SK-N-SH treated with all-trans-retinoic acid at 6 μM for 48 hours (cell line): ENCODE results near the gene VOPP1.

Experiments used
- ATAC-seq: fragments of 200-7000 bp; cut with Tn5 transposase; 3 replicates; pipeline ENCODE4 v1.9.1; 2020; ENCODE audit warnings: mild to moderate bottlenecking, moderate library complexity
- ARNTL ChIP-seq: fragments of 450-650 bp; formaldehyde crosslinking; IDR thresholded peaks from 2 replicates; pipeline ENCODE4 v1.5.0; 2020; ENCODE audit warnings: low read depth, mild to moderate bottlenecking, moderate library complexity, borderline replicate concordance
- BACH2 ChIP-seq: fragments of 250-450 bp; sonication (Bioruptor Pico); IDR thresholded peaks from 2 replicates; pipeline ENCODE4 v1.9.0; 2021; ENCODE audit warnings: mild to moderate bottlenecking, borderline replicate concordance
- CREB5 ChIP-seq: fragments of 250-450 bp; sonication (Bioruptor Pico); IDR thresholded peaks from 2 replicates; pipeline ENCODE4 v1.5.1; 2020; ENCODE audit warnings: low read depth, mild to moderate bottlenecking, moderate library complexity
- CSDC2 ChIP-seq: fragments of 250-450 bp; sonication (Bioruptor Pico); IDR thresholded peaks from 2 replicates; pipeline ENCODE4 v1.5.0; 2020; ENCODE audit warnings: mild to moderate bottlenecking, moderate library complexity
- CSRNP3 ChIP-seq: fragments of 250-450 bp; sonication (Bioruptor Pico); IDR thresholded peaks from 2 replicates; pipeline ENCODE4 v1.5.1; 2021; ENCODE audit warnings: mild to moderate bottlenecking, moderate library complexity
- ESRRG ChIP-seq: fragments of 250-450 bp; sonication (Bioruptor Pico); IDR thresholded peaks from 2 replicates; pipeline ENCODE4 v1.6.1; 2021; ENCODE audit warnings: mild to moderate bottlenecking
- GLIS3 ChIP-seq: fragments of 250-450 bp; sonication (Bioruptor Pico); IDR thresholded peaks from 2 replicates; pipeline ENCODE4 v1.5.0; 2020; ENCODE audit warnings: mild to moderate bottlenecking, moderate library complexity
- ISL1 ChIP-seq: fragments of 250-450 bp; sonication (Bioruptor Pico); IDR thresholded peaks from 2 replicates; pipeline ENCODE4 v2.1.2; 2022; ENCODE audit warnings: mild to moderate bottlenecking, moderate library complexity
- OSR1 ChIP-seq: fragments of 250-450 bp; sonication (Bioruptor Pico); IDR thresholded peaks from 2 replicates; pipeline ENCODE4 v1.8.0; 2022; ENCODE audit warnings: moderate library complexity, mild to moderate bottlenecking, inconsistent platforms
- PATZ1 ChIP-seq: fragments of 250-450 bp; sonication (Bioruptor Pico); IDR thresholded peaks from 2 replicates; pipeline ENCODE4 v1.8.0; 2020; ENCODE audit warnings: mild to moderate bottlenecking, moderate library complexity, borderline replicate concordance
- POU6F1 ChIP-seq: fragments of 250-450 bp; sonication (Bioruptor Pico); IDR thresholded peaks from 2 replicates; pipeline ENCODE4 v1.8.0; 2021; ENCODE audit warnings: low read depth, mild to moderate bottlenecking, moderate library complexity, borderline replicate concordance
- PPARA ChIP-seq: fragments of 250-450 bp; sonication (Bioruptor Pico); IDR thresholded peaks from 2 replicates; pipeline ENCODE4 v1.5.0; 2020; ENCODE audit warnings: mild to moderate bottlenecking, borderline replicate concordance
- RARB ChIP-seq: fragments of 250-450 bp; sonication (Bioruptor Pico); IDR thresholded peaks from 2 replicates; pipeline ENCODE4 v1.8.0; 2021; ENCODE audit warnings: mild to moderate bottlenecking, moderate library complexity
- SNAI2 ChIP-seq: fragments of 250-450 bp; sonication (Bioruptor Pico); IDR thresholded peaks from 2 replicates; pipeline ENCODE4 v1.5.0; 2020; ENCODE audit warnings: mild to moderate bottlenecking, moderate library complexity
- TCF4 ChIP-seq: fragments of 250-450 bp; sonication (Bioruptor Pico); IDR thresholded peaks from 2 replicates; pipeline ENCODE4 v1.8.0; 2021; ENCODE audit warnings: mild to moderate bottlenecking, moderate library complexity, borderline replicate concordance
- TOX ChIP-seq: fragments of 250-450 bp; sonication (Bioruptor Pico); IDR thresholded peaks from 2 replicates; pipeline ENCODE4 v1.8.0; 2021; ENCODE audit warnings: mild to moderate bottlenecking, moderate library complexity, borderline replicate concordance
- TSHZ2 ChIP-seq: fragments of 250-450 bp; sonication (Bioruptor Pico); IDR thresholded peaks from 2 replicates; pipeline ENCODE4 v1.5.0; 2020; ENCODE audit warnings: mild to moderate bottlenecking, moderate library complexity
- ZC3H10 ChIP-seq: fragments of 250-450 bp; sonication (Bioruptor Pico); IDR thresholded peaks from 2 replicates; pipeline ENCODE4 v1.5.1; 2021; ENCODE audit warnings: mild to moderate bottlenecking, moderate library complexity
- ZFP3 ChIP-seq: fragments of 250-450 bp; sonication (Bioruptor Pico); IDR thresholded peaks from 2 replicates; pipeline ENCODE4 v1.5.0; 2020; ENCODE audit warnings: mild to moderate bottlenecking, moderate library complexity
- ZFP30 ChIP-seq: fragments of 450-650 bp; formaldehyde crosslinking; IDR thresholded peaks from 2 replicates; pipeline ENCODE4 v1.5.0; 2022; ENCODE audit warnings: mild to moderate bottlenecking, moderate library complexity
- ZNF565 ChIP-seq: fragments of 450-650 bp; formaldehyde crosslinking; conservative IDR thresholded peaks from 2 replicates; pipeline ENCODE4 v1.5.0; 2020; ENCODE audit warnings: low read depth, mild to moderate bottlenecking, moderate library complexity
- ZNF70 ChIP-seq: fragments of 450-650 bp; formaldehyde crosslinking; IDR thresholded peaks from 2 replicates; pipeline ENCODE4 v1.5.0; 2020; ENCODE audit warnings: mild to moderate bottlenecking, moderate library complexity
- ZNF8 ChIP-seq: fragments of 450-650 bp; formaldehyde crosslinking; IDR thresholded peaks from 2 replicates; pipeline ENCODE4 v1.5.0; 2020; ENCODE audit warnings: mild to moderate bottlenecking, moderate library complexity

VOPP1 gene

GRCh38 chr7:55486192-55486590 lies 86.1 kb downstream of the VOPP1 start:
- TF ChIP-seq SNAI2 (CRISPR knock-in tag) (no peak), ZFP30 (CRISPR knock-in tag) (no peak), ESRRG (CRISPR knock-in tag) (no peak), ARNTL (CRISPR knock-in tag) (no peak), GLIS3 (CRISPR knock-in tag) (no peak), ZNF8 (no peak), ZC3H10 (CRISPR knock-in tag) (no peak), ZNF565 (CRISPR knock-in tag) (no peak), CREB5 (CRISPR knock-in tag) (no peak), ZNF70 (CRISPR knock-in tag) (no peak), BACH2 (CRISPR knock-in tag) (no peak), TOX (CRISPR knock-in tag) (no peak), CSDC2 (CRISPR knock-in tag) (no peak), CSRNP3 (CRISPR knock-in tag) (no peak), POU6F1 (CRISPR knock-in tag) (no peak), ISL1 (CRISPR knock-in tag) (no peak), TSHZ2 (CRISPR knock-in tag) (no peak)
- TF ChIP-seq, all 23 proteins: peak for 0

GRCh38 chr7:55485501-55486191 lies 86.7 kb downstream of the VOPP1 start:
- no peak for ATAC-seq
- TF ChIP-seq TCF4 (CRISPR knock-in tag), result no peak
- TF ChIP-seq CSRNP3 (CRISPR knock-in tag), result no peak
- TF ChIP-seq CSDC2 (CRISPR knock-in tag), result no peak
- TF ChIP-seq TSHZ2 (CRISPR knock-in tag), result no peak
- no peak for TF ChIP-seq POU6F1 (CRISPR knock-in tag)
- TF ChIP-seq ZNF70 (CRISPR knock-in tag), result no peak
- TF ChIP-seq OSR1 (CRISPR knock-in tag), result no peak
- no peak for TF ChIP-seq RARB (CRISPR knock-in tag)
- TF ChIP-seq ESRRG (CRISPR knock-in tag), result no peak
- TF ChIP-seq ZFP30 (CRISPR knock-in tag), result no peak
- no peak for TF ChIP-seq ISL1 (CRISPR knock-in tag)
- TF ChIP-seq TOX (CRISPR knock-in tag), result no peak
- TF ChIP-seq ZNF8, result no peak
- no peak for TF ChIP-seq PATZ1 (CRISPR knock-in tag)
- no peak for TF ChIP-seq GLIS3 (CRISPR knock-in tag)
- no peak for TF ChIP-seq ARNTL (CRISPR knock-in tag)
- TF ChIP-seq PPARA (CRISPR knock-in tag), result no peak
- no peak for TF ChIP-seq BACH2 (CRISPR knock-in tag)
- no peak for TF ChIP-seq ZFP3

More at GRCh38 chr7:55486192-55486590, 86.1 kb downstream of the VOPP1 start:
- ATAC-seq, result no peak
